AG04450 (cell line): ENCODE measurements around the gene VPS8. TPM values are rescaled to one million over a fixed set of nuclear protein-coding genes. Genes with fewer than 3 reads are reported as not detected.

ENCODE experiments used
- CTCF ChIA-PET: fragments of 300-600, 350-600 bp; formaldehyde crosslinking; extraction: SDS; loops from one replicate; lab custom pipeline; 2022; ENCODE audit warnings: antibody characterized with exemption, inconsistent platforms; lab: Charles Lee
- POLR2A ChIA-PET: fragments of 350-600 bp; formaldehyde crosslinking; extraction: SDS; loops from one replicate; lab custom pipeline; 2021; ENCODE audit warnings: antibody characterized with exemption, inconsistent platforms; lab: Yijun Ruan, JAX
- DNase-seq: peaks from one replicate; pipeline ENCODE4 v3.0.0-alpha.2; 2011; ENCODE audit warnings: low read depth, low spot score
- H3K27ac ChIP-seq: one replicate; pipeline ENCODE4 v1.5.1; 2012; ENCODE audit warnings: low read depth, low read length, control low read depth
- H3K27me3 ChIP-seq: one replicate; pipeline ENCODE4 v1.6.0; 2012; ENCODE audit warnings: low read length; ENCODE audit not compliant: control insufficient read depth, insufficient read depth
- H3K4me3 ChIP-seq: 2 replicates; pipeline ENCODE4 v1.5.1; 2011; ENCODE audit warnings: mild to moderate bottlenecking, low read depth, low read length, control low read depth
- H3K9me3 ChIP-seq: 2 replicates; pipeline ENCODE4 v1.5.1; 2012; ENCODE audit warnings: low read length; ENCODE audit not compliant: control insufficient read depth, insufficient read depth
- polyA plus RNA-seq: library from polyadenylated mRNA; depleted of rRNA; stranded (reverse); fragments of >200 nt; gene quantifications from 2 replicates; pipeline ENCODE4 v1.2.3, GENCODE V29; 2011
- TF ChIP-seq, protein P1 (sequence below): IDR thresholded peaks from 2 replicates; pipeline ENCODE4 v1.5.1; 2011; ENCODE audit warnings: low read depth, low read length, control low read depth, inconsistent platforms

VPS8 gene
- polyA plus RNA-seq, 1 experiment: 40.6 TPM

DNA sequence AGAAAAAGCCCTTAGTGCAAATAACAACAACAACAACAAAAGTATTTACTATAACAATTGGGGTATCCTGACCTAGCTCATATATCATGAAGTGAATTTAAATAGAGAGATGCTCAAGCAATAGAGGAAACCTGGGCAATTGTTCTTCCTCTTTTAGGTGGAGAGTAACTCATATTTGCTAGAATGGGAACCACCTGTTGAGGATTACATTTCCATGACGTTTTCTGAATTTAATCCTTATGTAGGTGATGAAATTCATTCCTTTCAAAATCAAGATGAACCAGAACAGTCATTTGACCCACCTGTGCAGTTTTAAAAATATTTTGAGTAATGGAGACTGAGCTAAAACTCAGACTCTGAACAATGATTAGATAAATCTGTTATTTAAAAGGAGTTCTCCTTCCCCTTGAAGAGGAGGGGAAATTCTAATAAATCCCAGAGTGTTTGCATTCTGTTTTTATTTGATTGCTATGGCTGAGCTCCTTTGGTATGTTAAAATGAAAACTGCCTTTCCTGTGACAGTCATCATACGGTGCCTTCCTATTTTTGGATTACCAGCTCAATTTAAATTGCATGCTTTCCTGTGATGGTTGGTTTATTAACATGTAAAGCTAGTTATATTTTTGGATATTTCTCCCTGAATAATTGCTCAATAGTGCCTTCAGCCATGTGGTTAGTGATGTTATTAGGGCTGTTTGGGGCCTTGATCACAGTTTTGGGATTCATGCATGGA is 24.3 kb downstream of the VPS8 start:
- TF ChIP-seq, protein P1, sequence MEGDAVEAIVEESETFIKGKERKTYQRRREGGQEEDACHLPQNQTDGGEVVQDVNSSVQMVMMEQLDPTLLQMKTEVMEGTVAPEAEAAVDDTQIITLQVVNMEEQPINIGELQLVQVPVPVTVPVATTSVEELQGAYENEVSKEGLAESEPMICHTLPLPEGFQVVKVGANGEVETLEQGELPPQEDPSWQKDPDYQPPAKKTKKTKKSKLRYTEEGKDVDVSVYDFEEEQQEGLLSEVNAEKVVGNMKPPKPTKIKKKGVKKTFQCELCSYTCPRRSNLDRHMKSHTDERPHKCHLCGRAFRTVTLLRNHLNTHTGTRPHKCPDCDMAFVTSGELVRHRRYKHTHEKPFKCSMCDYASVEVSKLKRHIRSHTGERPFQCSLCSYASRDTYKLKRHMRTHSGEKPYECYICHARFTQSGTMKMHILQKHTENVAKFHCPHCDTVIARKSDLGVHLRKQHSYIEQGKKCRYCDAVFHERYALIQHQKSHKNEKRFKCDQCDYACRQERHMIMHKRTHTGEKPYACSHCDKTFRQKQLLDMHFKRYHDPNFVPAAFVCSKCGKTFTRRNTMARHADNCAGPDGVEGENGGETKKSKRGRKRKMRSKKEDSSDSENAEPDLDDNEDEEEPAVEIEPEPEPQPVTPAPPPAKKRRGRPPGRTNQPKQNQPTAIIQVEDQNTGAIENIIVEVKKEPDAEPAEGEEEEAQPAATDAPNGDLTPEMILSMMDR: no peak
- ChIA-PET POLR2A (interaction anchor here (0.7 kb wide), 1 partner anchor 50 kb away, joined by 3 read pairs; no protein-coding TSS in a partner anchor), CTCF (interaction anchor here (0.7 to 1.4 kb wide), 3 partner anchors 12 to 292 kb away, joined by 3 to 8 read pairs (median 4); partner anchors contain the start of gene EPHB3)

GRCh38 chr3:184842433-184842832 is 30.5 kb downstream of the VPS8 start:
- ChIA-PET CTCF (interaction anchor here (1.0 to 1.5 kb wide), 2 partner anchors 35 to 733 kb away, joined by 3 to 5 read pairs; no protein-coding TSS in a partner anchor), POLR2A (no interaction called here)
- TF ChIP-seq, protein P1: no peak
- Histone ChIP-seq H3K4me3 (no peak overlapping the region), H3K27ac (no peak overlapping the region), H3K27me3 (no peaks in the 10 kb centered on the region), H3K9me3 (no peaks in the 10 kb centered on the region)
- DNase-seq: no peak

More for the DNA sequence above, 24.3 kb downstream of the VPS8 start:
- DNase-seq: no peak
- H3K27ac ChIP-seq: no peak overlapping the region
- no peaks in the 10 kb centered on the region for H3K9me3 ChIP-seq
- no peaks in the 10 kb centered on the region for H3K27me3 ChIP-seq
- no peak overlapping the region for H3K4me3 ChIP-seq

GRCh38 chr3:184845819-184846218 is 33.9 kb downstream of the VPS8 start:
- Histone ChIP-seq H3K4me3 (no peak overlapping the region), H3K9me3 (no peaks in the 10 kb centered on the region), H3K27me3 (no peaks in the 10 kb centered on the region), H3K27ac (no peak overlapping the region)
- DNase-seq: no peak
- CTCF ChIA-PET: interaction anchor here (0.6 to 1.0 kb wide), 2 partner anchors 29 to 282 kb away, joined by 3 to 4 read pairs; no protein-coding TSS in a partner anchor
- TF ChIP-seq, protein P1: no peak
- POLR2A ChIA-PET: no interaction called here

DNA sequence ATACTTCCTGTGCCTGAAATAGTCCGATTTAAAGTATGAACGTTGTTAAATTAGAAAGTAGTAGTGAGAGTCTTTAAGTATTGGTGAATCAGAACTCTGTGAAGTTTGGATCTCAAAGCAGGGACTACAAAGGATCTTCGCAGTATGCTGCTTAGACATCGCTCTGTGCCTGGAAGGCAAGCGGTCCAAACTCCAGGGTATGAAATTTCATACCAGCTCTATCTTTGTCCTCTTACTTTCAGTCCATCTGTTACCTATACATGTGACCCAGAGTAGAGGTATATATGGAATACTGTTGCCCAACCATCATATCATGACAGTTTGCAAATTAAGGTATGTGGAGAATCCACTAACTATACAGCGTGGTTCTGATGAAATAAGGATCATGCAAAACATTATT is 34.5 kb downstream of the VPS8 start:
- no peak for DNase-seq
- Histone ChIP-seq H3K27ac (no peak overlapping the region), H3K4me3 (no peak overlapping the region), H3K27me3 (no peaks in the 10 kb centered on the region), H3K9me3 (no peaks in the 10 kb centered on the region)
- ChIA-PET POLR2A (no interaction called here), CTCF (no interaction called here)
- TF ChIP-seq, protein P1: no peak

DNA sequence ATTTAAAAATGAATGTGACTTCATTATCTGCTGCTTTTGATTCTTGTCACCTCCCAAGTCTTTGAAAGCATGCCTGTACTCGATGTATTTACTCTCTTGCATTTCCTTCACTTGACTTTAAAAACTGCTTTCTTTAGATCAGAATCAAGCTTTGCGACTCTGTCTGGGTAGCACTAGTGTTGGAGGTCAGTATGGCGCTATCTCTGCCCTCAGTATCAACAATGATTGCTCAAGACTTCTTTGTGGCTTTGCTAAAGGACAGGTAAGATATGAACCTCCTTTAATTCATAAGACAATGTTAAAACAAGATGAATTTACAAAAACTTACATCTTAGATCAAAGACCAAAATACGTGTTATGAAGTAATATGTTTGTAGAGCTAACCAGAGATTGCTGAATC is 37.0 kb downstream of the VPS8 start:
- ChIA-PET POLR2A (no interaction called here), CTCF (interaction anchor here (2.0 kb wide), 1 partner anchor 26 kb away, joined by 5 read pairs; no protein-coding TSS in a partner anchor)
- H3K4me3 ChIP-seq: no peak overlapping the region
- H3K27ac ChIP-seq: no peak overlapping the region
- H3K9me3 ChIP-seq: no peaks in the 10 kb centered on the region
- DNase-seq: no peak
- TF ChIP-seq, protein P1: no peak
- no peaks in the 10 kb centered on the region for H3K27me3 ChIP-seq
